ENCODE results near the gene DPEP2.
A peak's percentile ranks its signal among the peaks of the same experiment; 100 is the strongest.

Gene DPEP2

GRCh38 chr16:67959536-67960329 lies 39.6 kb downstream of the DPEP2 start:
- H3K4me3 ChIP-seq (replicated peaks; ENCODE audit: low read depth, low read length): no peak overlapping the region
- peak; percentile 53 for DNase-seq (ENCODE audit: low read depth)
- TF ChIP-seq CTCF (IDR thresholded peaks at IDR 0.05; ENCODE audit: low read length, missing control alignments): no peak

- DNase-seq (ENCODE audit: low read depth): no peak
- no peak for TF ChIP-seq CTCF (IDR thresholded peaks at IDR 0.05; ENCODE audit: low read length, missing control alignments)
Observed at GRCh38 chr16:67957622-67958021, 41.7 kb downstream of the DPEP2 start.

GRCh38 chr16:67954421-67955196 lies 44.7 kb downstream of the DPEP2 start:
- DNase-seq (ENCODE audit: low read depth): no peak
- TF ChIP-seq CTCF (IDR thresholded peaks at IDR 0.05; ENCODE audit: low read length, missing control alignments): no peak
- H3K4me3 ChIP-seq (replicated peaks; ENCODE audit: low read depth, low read length): no peak overlapping the region

More at GRCh38 chr16:67957622-67958021, 41.7 kb downstream of the DPEP2 start:
- H3K4me3 ChIP-seq (replicated peaks; ENCODE audit: low read depth, low read length): no peak overlapping the region

- no peak overlapping the region for H3K4me3 ChIP-seq (replicated peaks; ENCODE audit: low read depth, low read length)
- no peak for TF ChIP-seq CTCF (IDR thresholded peaks at IDR 0.05; ENCODE audit: low read length, missing control alignments)
- no peak for DNase-seq (ENCODE audit: low read depth)
Observed at GRCh38 chr16:67953641-67954375, 45.5 kb downstream of the DPEP2 start.

GRCh38 chr16:67951485-67951884 lies 47.8 kb downstream of the DPEP2 start:
- no peak overlapping the region for H3K4me3 ChIP-seq (replicated peaks; ENCODE audit: low read depth, low read length)
- TF ChIP-seq CTCF (IDR thresholded peaks at IDR 0.05; ENCODE audit: low read length, missing control alignments): no peak
- DNase-seq (ENCODE audit: low read depth): no peak

- TF ChIP-seq CTCF (IDR thresholded peaks at IDR 0.05; ENCODE audit: low read length, missing control alignments): no peak
- DNase-seq (ENCODE audit: low read depth): no peak
- H3K4me3 ChIP-seq (replicated peaks; ENCODE audit: low read depth, low read length): no peak overlapping the region
Observed at GRCh38 chr16:67950335-67950843, 48.9 kb downstream of the DPEP2 start.

All from fibroblast of pulmonary artery (primary cell).